Natural killer cell (primary cell): Measurements from ENCODE around the gene AUTS2. TPM values are rescaled to one million over a fixed set of nuclear protein-coding genes. Genes with fewer than 3 reads are reported as not detected.

Experiments
- ATAC-seq, 3 donors: fragments of 150-1000 bp in 2 of 3; fragments of 200-7000 bp in 1 of 3; cut with Tn5 transposase; 1 replicate in 1 of 3; 2 replicates in 2 of 3; pipeline ENCODE4 v1.10.0; 2021; ENCODE audit warnings: mild to moderate bottlenecking in 2 of 3, moderate library complexity in 2 of 3
- DNase-seq, 2 donors: peaks; one replicate each; pipeline versions ENCODE4 v3.0.0 to v3.0.0-alpha.2; 2013 to 2021; ENCODE audit warnings: mixed read lengths in 1 of 2
- H3K27ac ChIP-seq: one replicate; pipeline ENCODE4 v1.5.1; 2013; ENCODE audit warnings: mild to moderate bottlenecking, low read length
- H3K27me3 ChIP-seq: one replicate; pipeline ENCODE4 v1.6.1; 2013; ENCODE audit warnings: low read length; ENCODE audit not compliant: control insufficient read depth, insufficient read depth
- H3K36me3 ChIP-seq: one replicate; pipeline ENCODE4 v1.6.1; 2013; ENCODE audit warnings: low read length; ENCODE audit not compliant: control insufficient read depth, insufficient read depth
- H3K4me1 ChIP-seq: one replicate; pipeline ENCODE4 v1.6.1; 2013; ENCODE audit warnings: low read length; ENCODE audit not compliant: control insufficient read depth, insufficient read depth
- H3K4me3 ChIP-seq: one replicate; pipeline ENCODE4 v1.5.1; 2013; ENCODE audit warnings: low read length
- H3K9me3 ChIP-seq: one replicate; pipeline ENCODE4 v1.6.1; 2013; ENCODE audit warnings: low read length; ENCODE audit not compliant: control insufficient read depth, insufficient read depth
- H3K27ac Mint-ChIP-seq, 2 donors: one replicate each; pipeline ENCODE4 v1.8.0; 2022; ENCODE audit warnings: mild to moderate bottlenecking in 2 of 2, mixed read lengths in 2 of 2, moderate library complexity in 1 of 2
- H3K27me3 Mint-ChIP-seq, 2 donors: one replicate each; pipeline ENCODE4 v1.8.0; 2022; ENCODE audit warnings: low read depth in 2 of 2, mixed read lengths in 2 of 2
- H3K36me3 Mint-ChIP-seq: one replicate; pipeline ENCODE4 v1.8.0; 2022; ENCODE audit warnings: mixed read lengths
- H3K4me1 Mint-ChIP-seq, 2 donors: one replicate each; pipeline ENCODE4 v1.8.0; 2022; ENCODE audit warnings: mixed read lengths in 2 of 2
- H3K4me3 Mint-ChIP-seq: one replicate; pipeline ENCODE4 v1.8.0; 2022; ENCODE audit warnings: mild to moderate bottlenecking, moderate library complexity, mixed read lengths
- H3K9me3 Mint-ChIP-seq, 2 donors: one replicate each; pipeline ENCODE4 v1.8.0; 2022; ENCODE audit warnings: mixed read lengths in 2 of 2
- WGBS: methylation state at CpG from one replicate; pipeline ENCODE4 v1.1.7; 2013; ENCODE audit warnings: missing lambda C conversion rate; ENCODE audit not compliant: insufficient coverage; 5-methylcytosine and 5-hydroxymethylcytosine counted together
- intact Hi-C: fragments of 100-400 bp; cut with micrococcal nuclease; formaldehyde crosslinking; loops from one replicate; pipeline ENCODE4 v1.14.2; 2022
- total RNA-seq, 4 donors: library from RNA; stranded (reverse); fragments of 120-200 nt in 1 of 4; gene quantifications; one replicate each; pipeline versions ENCODE4 v1.2.3 to v1.2.4, GENCODE V29; 2013 to 2022
- TF ChIP-seq, protein P1 (sequence below): fragments of 200-600 bp; IDR thresholded peaks from one replicate; pipeline ENCODE4 v1.8.0; 2022; ENCODE audit warnings: antibody characterized with exemption

Gene AUTS2
- total RNA-seq, 3 donors from 2014 or later (not counting 1 experiment from before 2014, with no cell fraction given): 147 to 197 (median 155) TPM

DNA sequence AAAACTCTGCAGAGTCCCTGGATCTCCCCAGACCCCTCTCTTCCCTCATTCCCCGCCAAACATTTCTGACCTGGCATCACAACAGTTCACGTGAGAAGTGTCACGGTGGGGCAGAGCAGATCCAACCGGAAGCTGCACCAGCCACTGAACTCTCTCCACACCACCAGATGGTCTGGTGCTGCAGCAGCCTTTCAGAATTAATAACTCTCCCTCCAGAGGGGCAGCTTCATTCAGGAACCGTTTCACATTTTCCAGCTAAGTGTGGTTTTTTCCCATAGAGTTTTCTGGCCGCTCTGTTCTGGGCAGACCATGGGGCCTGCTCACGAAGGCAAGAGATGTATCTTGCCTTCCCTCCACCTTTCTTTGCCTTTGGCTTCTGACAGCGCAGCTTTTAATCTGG is 1047.0 kb downstream of the AUTS2 start:
- TF ChIP-seq, protein P1, sequence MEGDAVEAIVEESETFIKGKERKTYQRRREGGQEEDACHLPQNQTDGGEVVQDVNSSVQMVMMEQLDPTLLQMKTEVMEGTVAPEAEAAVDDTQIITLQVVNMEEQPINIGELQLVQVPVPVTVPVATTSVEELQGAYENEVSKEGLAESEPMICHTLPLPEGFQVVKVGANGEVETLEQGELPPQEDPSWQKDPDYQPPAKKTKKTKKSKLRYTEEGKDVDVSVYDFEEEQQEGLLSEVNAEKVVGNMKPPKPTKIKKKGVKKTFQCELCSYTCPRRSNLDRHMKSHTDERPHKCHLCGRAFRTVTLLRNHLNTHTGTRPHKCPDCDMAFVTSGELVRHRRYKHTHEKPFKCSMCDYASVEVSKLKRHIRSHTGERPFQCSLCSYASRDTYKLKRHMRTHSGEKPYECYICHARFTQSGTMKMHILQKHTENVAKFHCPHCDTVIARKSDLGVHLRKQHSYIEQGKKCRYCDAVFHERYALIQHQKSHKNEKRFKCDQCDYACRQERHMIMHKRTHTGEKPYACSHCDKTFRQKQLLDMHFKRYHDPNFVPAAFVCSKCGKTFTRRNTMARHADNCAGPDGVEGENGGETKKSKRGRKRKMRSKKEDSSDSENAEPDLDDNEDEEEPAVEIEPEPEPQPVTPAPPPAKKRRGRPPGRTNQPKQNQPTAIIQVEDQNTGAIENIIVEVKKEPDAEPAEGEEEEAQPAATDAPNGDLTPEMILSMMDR: no peak
- intact Hi-C loops: no loop called here
- Histone ChIP-seq H3K4me1 (peaks cover 49% of the 10 kb centered on the region), H3K27ac (no peak overlapping the region), H3K4me3 (no peak overlapping the region), H3K36me3 (no peaks in the 10 kb centered on the region), H3K27me3 (no peaks in the 10 kb centered on the region), H3K9me3 (no peaks in the 10 kb centered on the region)
- H3K4me1 Mint-ChIP-seq: peaks cover 44 to 48% of the 10 kb centered on the region in 2 donors
- DNase-seq (no peak), ATAC-seq (no peak)
- H3K9me3 Mint-ChIP-seq: no peaks in the 10 kb centered on the region
- H3K27ac Mint-ChIP-seq: peak overlapping the region; percentile 89 to 96
- H3K36me3 Mint-ChIP-seq: no peaks in the 10 kb centered on the region
- H3K4me3 Mint-ChIP-seq: peak overlapping the region; percentile 62
- H3K27me3 Mint-ChIP-seq: no peaks in the 10 kb centered on the region
- 91% methylated on average over 8 of the region's 8 CpGs for WGBS

GRCh38 chr7:70645876-70646351 is 1047.6 kb downstream of the AUTS2 start:
- Histone ChIP-seq H3K9me3 (no peaks in the 10 kb centered on the region), H3K4me1 (peaks cover 50% of the 10 kb centered on the region), H3K27me3 (no peaks in the 10 kb centered on the region), H3K4me3 (no peak overlapping the region), H3K36me3 (no peaks in the 10 kb centered on the region), H3K27ac (peak overlapping the region; percentile 14)
- Mint-ChIP-seq H3K4me3 (peak overlapping the region; percentile 62), H3K36me3 (no peaks in the 10 kb centered on the region), H3K9me3 (no peaks in the 10 kb centered on the region), H3K4me1 (peaks cover 50 to 52% of the 10 kb centered on the region in 2 donors), H3K27me3 (no peaks in the 10 kb centered on the region), H3K27ac (peak overlapping the region; percentile 89 to 96)
- intact Hi-C loops: no loop called here
- DNase-seq (peak in 1 of 2 donors; percentile 43), ATAC-seq (peak in 2 of 3 donors; percentile 4 to 23)
- TF ChIP-seq, protein P1: no peak
- 74% methylated on average over 10 of the region's 10 CpGs for WGBS

- intact Hi-C loops: no loop called here
- H3K36me3 Mint-ChIP-seq: no peaks in the 10 kb centered on the region
- Histone ChIP-seq H3K27me3 (no peaks in the 10 kb centered on the region), H3K4me3 (no peak overlapping the region), H3K9me3 (no peaks in the 10 kb centered on the region), H3K36me3 (no peaks in the 10 kb centered on the region), H3K4me1 (peaks cover 50% of the 10 kb centered on the region), H3K27ac (no peak overlapping the region)
- DNase-seq: no peak
- H3K4me3 Mint-ChIP-seq: peak overlapping the region; percentile 62
- ATAC-seq: no peak
- H3K4me1 Mint-ChIP-seq: peaks cover 50 to 55% of the 10 kb centered on the region in 2 donors
- 94% methylated on average over 14 of the region's 14 CpGs for WGBS
- no peaks in the 10 kb centered on the region for H3K27me3 Mint-ChIP-seq
- TF ChIP-seq, protein P1: no peak
- H3K9me3 Mint-ChIP-seq: no peaks in the 10 kb centered on the region
- H3K27ac Mint-ChIP-seq: peak overlapping the region; percentile 89 to 96
Observed at GRCh38 chr7:70646536-70647248, 1048.4 kb downstream of the AUTS2 start.
